K562 (cell line): ENCODE data around the gene MINK1. TPM values are rescaled to one million over a fixed set of nuclear protein-coding genes. Genes with fewer than 3 reads are reported as not detected.

Experiments
- CBFA2T3 ChIP-seq: fragments of 450-650 bp; IDR thresholded peaks from 2 replicates; pipeline ENCODE4 v1.6.1; 2017
- FOSL1 ChIP-seq: fragments of 200-800 bp; sonication (Bioruptor generic); conservative IDR thresholded peaks from 2 replicates; pipeline ENCODE4 v1.6.1; 2016; ENCODE audit warnings: missing genetic modification characterization, missing compliant biosample characterization
- HCFC1 ChIP-seq: IDR thresholded peaks from 2 replicates; pipeline ENCODE4 v1.6.1; 2012; ENCODE audit warnings: low read depth, low read length, improper control_type of control experiment
- JUN ChIP-seq, 2 experiments: sonication (generic) in 1 of 2; formaldehyde crosslinking in 1 of 2; IDR thresholded peaks; 2 replicates each; pipeline versions ENCODE4 v1.6.1 to v1.8.0; 2012 to 2022; ENCODE audit warnings: borderline replicate concordance in 2 of 2, mild to moderate bottlenecking in 2 of 2, improper control_type of control experiment in 1 of 2, low read depth in 1 of 2, low read length in 1 of 2, missing genetic modification reagents in 1 of 2
- KLF6 ChIP-seq: fragments of 250-450 bp; sonication (Bioruptor Pico); IDR thresholded peaks from 2 replicates; pipeline ENCODE4 v1.4.0; 2020; ENCODE audit warnings: mild to moderate bottlenecking, moderate library complexity, borderline replicate concordance
- L3MBTL2 ChIP-seq: fragments of 450-650 bp; IDR thresholded peaks from 2 replicates; pipeline ENCODE4 v1.6.1; 2016; ENCODE audit warnings: mild to moderate bottlenecking, moderate library complexity
- PHTF2 ChIP-seq: fragments of 250-450 bp; sonication (Bioruptor Pico); IDR thresholded peaks from 2 replicates; pipeline ENCODE4 v1.5.0; 2021; ENCODE audit warnings: mild to moderate bottlenecking
- SIN3A ChIP-seq, 2 experiments: fragments of 150-350 bp in 1 of 2; IDR thresholded peaks; 2 replicates each; pipeline ENCODE4 v1.6.1; 2011 to 2016; ENCODE audit warnings: borderline replicate concordance in 2 of 2, low read depth in 2 of 2, low read length in 2 of 2, mild to moderate bottlenecking in 2 of 2, moderate library complexity in 2 of 2; ENCODE audit not compliant: control insufficient read depth in 1 of 2
- SRSF9 ChIP-seq: fragments of 200-400 bp; formaldehyde crosslinking; IDR thresholded peaks from 2 replicates; pipeline ENCODE4 v1.6.1; 2017; ENCODE audit warnings: low read depth, low read length, borderline replicate concordance
- STAG1 ChIP-seq: sonication (generic); formaldehyde crosslinking; IDR thresholded peaks from 2 replicates; pipeline ENCODE4 v1.5.0; 2020; ENCODE audit warnings: missing genetic modification reagents, borderline replicate concordance
- TAF1 ChIP-seq: IDR thresholded peaks from 2 replicates; pipeline ENCODE4 v1.6.1; 2011; ENCODE audit warnings: mild to moderate bottlenecking, low read length, moderate library complexity; ENCODE audit not compliant: insufficient read depth, control insufficient read depth, severe bottlenecking; ENCODE audit errors: extremely low read depth
- TAL1 ChIP-seq: fragments of 450-650 bp; IDR thresholded peaks from 2 replicates; pipeline ENCODE4 v1.6.1; 2016; ENCODE audit warnings: mild to moderate bottlenecking
- TOE1 ChIP-seq, 2 experiments: fragments of 450-650 bp in 1 of 2; sonication (generic) in 1 of 2; formaldehyde crosslinking in 1 of 2; IDR thresholded peaks; 2 replicates each; pipeline versions ENCODE4 v1.7.1 to v1.8.0; 2016 to 2022; ENCODE audit warnings: borderline replicate concordance in 2 of 2, mild to moderate bottlenecking in 2 of 2, antibody characterized with exemption in 1 of 2, inconsistent platforms in 1 of 2, low read depth in 1 of 2, missing genetic modification reagents in 1 of 2, moderate library complexity in 1 of 2
- TRIM28 ChIP-seq: fragments of 450-650 bp; IDR thresholded peaks from 2 replicates; pipeline ENCODE4 v1.6.1; 2017
- ZNF134 ChIP-seq: fragments of 250-450 bp; sonication (Bioruptor Pico); conservative IDR thresholded peaks from 2 replicates; pipeline ENCODE4 v1.4.0; 2020
- ZNF318 ChIP-seq, 2 experiments: fragments of 450-650 bp; IDR thresholded peaks; 2 replicates each; pipeline ENCODE4 v1.6.1; 2016; ENCODE audit warnings: mild to moderate bottlenecking in 2 of 2, borderline replicate concordance in 1 of 2, low read depth in 1 of 2, moderate library complexity in 1 of 2
- polyA plus RNA-seq, 8 experiments: library from polyadenylated mRNA; depleted of rRNA in 4 of 8; stranded (reverse) in 5 of 8; unstranded in 3 of 8; fragments of >200 nt; fragmentation: Nextera tagmentation in 2 of 8; fragmentation: Illumina TruSeq in 1 of 8; extraction: Ambion mirVana in 2 of 8; extraction: Trizol in 1 of 8; gene quantifications; 2 replicates each; pipeline versions ENCODE4 v1.2.1 to v1.2.3, GENCODE V29; 2011 to 2014; ENCODE audit warnings: inconsistent platforms in 1 of 8, missing spikeins in 1 of 8
- total RNA-seq, 7 experiments: library from RNA; depleted of rRNA in 6 of 7; stranded (reverse); fragments of >200 nt in 6 of 7; fragmentation: Illumina TruSeq in 2 of 7; extraction: Trizol in 2 of 7; gene quantifications; 2 replicates each; pipeline versions ENCODE4 v1.2.1 to v1.2.3, GENCODE V29; 2011 to 2021; ENCODE audit warnings: low replicate concordance in 1 of 7
- TF ChIP-seq, protein P1 (sequence below): sonication (generic); formaldehyde crosslinking; IDR thresholded peaks from 2 replicates; pipeline ENCODE4 v1.8.0; 2022; ENCODE audit warnings: mild to moderate bottlenecking, missing genetic modification reagents

Gene MINK1
- total and polyA plus RNA-seq, 9 of the 15 experiments (the other 6 are each of a cell fraction or from before 2014, with no cell fraction given), result 0.11 to 54.2 (median 14.9) TPM

DNA sequence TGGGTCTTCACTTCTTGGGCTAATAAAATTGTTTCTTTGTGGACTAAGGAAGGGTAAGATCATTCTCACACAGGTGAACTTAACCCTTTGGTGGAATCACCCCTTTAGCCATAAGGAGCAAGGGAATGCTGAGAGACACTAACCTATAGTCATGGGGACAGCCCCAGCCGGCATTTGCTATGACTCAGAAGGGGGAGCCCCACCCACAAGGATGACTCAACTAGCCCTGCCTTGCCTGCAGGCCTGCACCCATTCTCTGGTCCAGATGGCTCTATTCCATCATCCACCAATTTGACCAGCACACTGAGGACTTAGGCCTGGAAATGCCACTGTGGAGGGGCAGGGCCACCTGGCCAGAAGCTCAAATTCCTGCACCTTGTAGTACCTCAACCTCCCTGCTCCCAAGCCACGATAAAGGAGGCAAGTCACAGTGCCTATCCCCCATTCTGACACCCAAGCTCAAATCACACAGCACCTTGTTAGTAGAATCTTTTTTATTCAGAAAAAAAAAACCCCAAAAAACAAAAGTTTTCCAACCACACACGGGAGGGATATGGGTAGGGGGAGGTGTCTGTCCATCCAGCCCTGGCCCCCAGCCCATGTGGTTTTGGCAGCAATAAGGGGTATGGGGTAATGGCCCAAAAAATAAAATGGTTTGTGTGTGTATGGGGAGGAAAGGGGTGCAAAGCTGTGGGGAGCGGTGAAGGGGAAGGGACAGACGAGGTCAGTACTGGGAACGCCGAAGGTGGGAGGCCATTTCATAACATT, 112.2 kb downstream of the MINK1 start (continued):
- peak; percentile 93 for TF ChIP-seq JUN (IDR thresholded peaks at IDR 0.05; ENCODE audit: borderline replicate concordance, low read depth, low read length)
- TF ChIP-seq JUN (CRISPR knock-in tag; IDR thresholded peaks at IDR 0.05; ENCODE audit: borderline replicate concordance), result no peak
- no peak for TF ChIP-seq STAG1
- TF ChIP-seq KLF6, result no peak
- no peak for TF ChIP-seq HCFC1
- TF ChIP-seq FOSL1 (tag), result peak; percentile 97
- TF ChIP-seq TAF1, result no peak
- TF ChIP-seq TOE1 (IDR thresholded peaks at IDR 0.05; ENCODE audit: borderline replicate concordance), result no peak
- TF ChIP-seq TOE1 (CRISPR knock-in tag; IDR thresholded peaks at IDR 0.05; ENCODE audit: borderline replicate concordance, low read depth), result no peak
- TF ChIP-seq ZNF318 (IDR thresholded peaks at IDR 0.05; ENCODE audit: borderline replicate concordance in 1 of 2, low read depth in 1 of 2), result no peak
- TF ChIP-seq L3MBTL2, result no peak
- no peak for TF ChIP-seq ZNF134 (CRISPR knock-in tag)
- TF ChIP-seq CBFA2T3, result peak; percentile 20; the same call in 1 of the 2 replicates
- no peak for TF ChIP-seq PHTF2 (CRISPR knock-in tag)
- no peak for TF ChIP-seq TAL1
- TF ChIP-seq SRSF9, result no peak
- TF ChIP-seq, protein P1, sequence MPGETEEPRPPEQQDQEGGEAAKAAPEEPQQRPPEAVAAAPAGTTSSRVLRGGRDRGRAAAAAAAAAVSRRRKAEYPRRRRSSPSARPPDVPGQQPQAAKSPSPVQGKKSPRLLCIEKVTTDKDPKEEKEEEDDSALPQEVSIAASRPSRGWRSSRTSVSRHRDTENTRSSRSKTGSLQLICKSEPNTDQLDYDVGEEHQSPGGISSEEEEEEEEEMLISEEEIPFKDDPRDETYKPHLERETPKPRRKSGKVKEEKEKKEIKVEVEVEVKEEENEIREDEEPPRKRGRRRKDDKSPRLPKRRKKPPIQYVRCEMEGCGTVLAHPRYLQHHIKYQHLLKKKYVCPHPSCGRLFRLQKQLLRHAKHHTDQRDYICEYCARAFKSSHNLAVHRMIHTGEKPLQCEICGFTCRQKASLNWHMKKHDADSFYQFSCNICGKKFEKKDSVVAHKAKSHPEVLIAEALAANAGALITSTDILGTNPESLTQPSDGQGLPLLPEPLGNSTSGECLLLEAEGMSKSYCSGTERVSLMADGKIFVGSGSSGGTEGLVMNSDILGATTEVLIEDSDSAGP (CRISPR knock-in tag), result no peak
- TF ChIP-seq SIN3A (IDR thresholded peaks at IDR 0.05; ENCODE audit: borderline replicate concordance in 2 of 2, control insufficient read depth in 1 of 2, low read depth in 2 of 2, low read length in 2 of 2), result peak in 1 of 2 experiments; percentile 56; a peak in 2 of 4 replicates
- no peak for TF ChIP-seq TRIM28
